AG09319 (cell line): ENCODE data around the gene DYRK1B.

Experiments
- DNase-seq: peaks from one replicate; pipeline ENCODE4 v3.0.0-alpha.2; 2010; ENCODE audit warnings: low read depth; ENCODE audit errors: extremely low read depth
- CTCF ChIP-seq: IDR thresholded peaks from 2 replicates; pipeline ENCODE4 v1.5.1; 2011; ENCODE audit warnings: low read depth, mild to moderate bottlenecking, inconsistent platforms, low read length, moderate library complexity

The DYRK1B gene

GRCh38 chr19:39827216-39827615, 6.7 kb downstream of the DYRK1B start:
- no peak for DNase-seq
- no peak for TF ChIP-seq CTCF

- no peak for DNase-seq
- no peak for TF ChIP-seq CTCF
Measured at GRCh38 chr19:39826311-39826945, 7.5 kb downstream of the DYRK1B start.

- no peak for DNase-seq
- no peak for TF ChIP-seq CTCF
Measured at GRCh38 chr19:39825531-39826076, 8.4 kb downstream of the DYRK1B start.

GRCh38 chr19:39825093-39825463, 8.9 kb downstream of the DYRK1B start:
- no peak for TF ChIP-seq CTCF

GRCh38 chr19:39824143-39825092, 9.5 kb downstream of the DYRK1B start:
- DNase-seq: peak; percentile 72

More at GRCh38 chr19:39825093-39825463, 8.9 kb downstream of the DYRK1B start:
- DNase-seq: no peak

DNA sequence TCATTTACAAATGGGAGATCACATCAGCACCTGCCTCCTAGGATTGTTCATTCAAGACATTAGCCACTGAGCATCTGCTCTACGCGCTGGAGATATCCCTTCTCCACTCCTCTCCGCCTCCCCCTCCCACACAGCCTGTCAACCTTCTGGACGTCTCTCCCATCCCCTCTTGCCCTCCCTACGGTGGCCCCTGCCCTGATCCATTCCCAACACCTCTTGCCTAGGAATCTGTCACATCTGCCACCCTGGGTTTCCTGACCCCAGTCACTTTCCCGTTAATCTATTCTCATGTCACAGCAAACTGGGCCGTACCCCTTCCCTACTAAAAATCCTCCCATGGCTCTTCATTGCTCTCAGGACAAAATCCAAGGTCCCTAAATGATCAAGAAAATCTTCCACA, 10.3 kb downstream of the DYRK1B start:
- no peak for TF ChIP-seq CTCF
- DNase-seq: no peak

More at GRCh38 chr19:39824143-39825092, 9.5 kb downstream of the DYRK1B start:
- TF ChIP-seq CTCF: no peak

DNA sequence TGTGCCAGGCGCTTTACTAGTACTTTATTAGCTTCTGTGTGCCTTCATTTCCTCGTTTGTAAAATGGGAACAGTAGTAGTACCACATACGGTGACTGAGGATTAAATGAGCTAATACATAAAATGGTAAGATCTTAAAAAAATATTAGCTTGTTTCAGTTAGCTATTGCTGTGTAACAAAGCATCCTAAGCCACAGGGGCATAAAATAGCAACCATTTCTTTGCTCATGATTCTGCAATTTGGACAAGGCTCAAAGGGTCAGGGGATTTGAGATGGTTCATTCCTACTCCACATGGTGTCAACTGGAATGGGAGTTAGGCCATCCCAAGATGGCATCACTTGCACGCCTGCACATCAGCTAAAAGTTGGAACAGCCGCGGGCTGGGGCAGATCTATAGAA, 13.3 kb downstream of the DYRK1B start:
- no peak for TF ChIP-seq CTCF
- DNase-seq: no peak
